NCI-H2107 treated with DMSO at 0.1 percent for 48 hours (cell line): ENCODE data around the gene SHOX.
"Not testable (repeated sequence)": the region's sequence is repeated elsewhere in the genome, so short reads cannot be mapped to it uniquely, and the experiment has no call there.

Source experiments
- DNase-seq: peaks from one replicate; lab custom pipeline; 2025; ENCODE audit not compliant: unreplicated experiment; lab: John Stamatoyannopoulos, UW

SHOX gene

DNA sequence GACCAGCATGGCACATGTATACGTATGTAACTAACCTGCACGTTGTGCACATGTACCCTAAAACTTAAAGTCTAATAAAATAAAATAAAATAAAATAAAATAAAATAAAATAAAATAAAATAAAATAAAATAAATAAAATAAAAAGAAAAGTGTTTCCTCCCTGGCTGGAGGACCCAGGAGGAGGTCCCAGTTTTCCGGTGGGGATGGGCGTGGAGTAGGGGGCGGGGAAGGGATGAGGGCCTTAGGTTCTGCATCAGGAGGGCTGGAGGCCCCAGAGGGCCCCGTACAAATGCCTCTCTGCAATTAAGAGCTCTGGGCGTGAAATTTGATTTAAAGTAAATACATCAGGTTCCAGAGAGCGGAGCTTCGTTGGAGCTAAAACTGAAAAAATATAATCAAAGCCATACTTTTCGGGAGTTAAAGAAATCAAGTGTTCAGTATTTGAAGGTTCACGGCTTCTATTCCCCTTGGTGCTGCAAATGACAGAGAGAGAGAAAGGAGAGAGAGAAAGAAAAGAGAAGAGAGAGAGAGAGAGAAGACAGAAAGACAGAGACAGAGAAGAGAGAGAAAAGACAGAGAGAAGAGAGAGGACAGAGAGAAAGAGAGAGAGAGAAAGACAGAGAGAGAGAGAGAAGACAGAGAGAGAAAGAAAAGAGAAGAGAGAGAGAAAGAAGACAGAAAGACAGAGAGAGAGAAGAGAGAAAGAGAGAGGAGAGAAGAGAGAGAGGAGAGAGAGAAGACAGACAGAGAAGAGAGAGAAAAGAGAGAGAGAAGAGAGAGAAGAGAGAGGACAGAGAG lies 8.7 kb upstream of the SHOX start:
- no peak for DNase-seq

DNA sequence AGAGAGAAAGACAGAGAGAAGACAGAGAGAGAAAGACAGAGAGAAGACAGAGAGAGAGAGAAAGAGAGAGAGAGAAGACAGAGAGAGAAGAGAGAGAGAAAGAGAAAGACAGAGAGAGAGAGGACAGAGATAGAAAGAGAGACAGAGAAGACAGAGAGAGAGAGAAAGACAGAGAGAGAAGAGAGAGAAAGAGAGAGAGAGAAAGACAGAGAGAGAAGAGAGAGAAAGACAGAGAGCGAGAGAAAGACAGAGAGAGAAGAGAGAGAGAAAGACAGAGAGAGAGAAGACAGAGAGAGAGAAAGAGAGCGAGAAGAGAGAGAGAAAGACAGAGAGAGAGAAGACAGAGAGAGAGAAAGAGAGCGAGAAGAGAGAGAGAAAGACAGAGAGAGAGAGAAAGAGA lies 7.8 kb upstream of the SHOX start:
- DNase-seq = not testable (repeated sequence)

- no peak for DNase-seq
Measured at GRCh38 chrX:623268-623598, 7.4 kb upstream of the SHOX start.

- no peak for DNase-seq
Measured at GRCh38 chrX:623599-624315, 6.8 kb upstream of the SHOX start.

- DNase-seq = no peak
Measured at GRCh38 chrX:625137-625691, 5.4 kb upstream of the SHOX start.

GRCh38 chrX:626047-626446 lies 4.5 kb upstream of the SHOX start:
- DNase-seq = not testable (repeated sequence)

- DNase-seq = no peak
Measured at GRCh38 chrX:626745-627509, 3.7 kb upstream of the SHOX start.

GRCh38 chrX:627510-627981 lies 3.0 kb upstream of the SHOX start:
- no peak for DNase-seq

DNA sequence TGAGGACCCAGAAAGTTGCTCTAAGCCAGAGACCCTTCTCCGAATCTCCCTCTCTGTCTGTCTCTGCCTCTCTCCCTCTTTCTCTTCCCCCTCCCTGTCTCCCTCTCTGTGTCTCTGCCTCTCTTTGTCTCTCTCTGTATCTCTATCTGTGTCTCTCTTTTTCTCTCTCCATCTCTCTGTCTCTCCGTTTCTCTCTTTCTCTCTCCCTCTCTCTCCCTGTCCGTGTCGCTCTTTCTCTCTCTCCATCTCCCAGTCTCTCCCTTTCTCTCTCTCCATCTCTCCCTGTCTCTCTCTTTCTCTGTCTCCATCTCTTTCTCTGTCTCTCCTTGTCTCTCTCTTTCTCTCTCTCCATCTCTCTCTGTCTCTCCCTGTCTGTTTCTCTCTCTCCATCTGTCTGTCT lies 2.6 kb upstream of the SHOX start:
- DNase-seq = no peak

DNA sequence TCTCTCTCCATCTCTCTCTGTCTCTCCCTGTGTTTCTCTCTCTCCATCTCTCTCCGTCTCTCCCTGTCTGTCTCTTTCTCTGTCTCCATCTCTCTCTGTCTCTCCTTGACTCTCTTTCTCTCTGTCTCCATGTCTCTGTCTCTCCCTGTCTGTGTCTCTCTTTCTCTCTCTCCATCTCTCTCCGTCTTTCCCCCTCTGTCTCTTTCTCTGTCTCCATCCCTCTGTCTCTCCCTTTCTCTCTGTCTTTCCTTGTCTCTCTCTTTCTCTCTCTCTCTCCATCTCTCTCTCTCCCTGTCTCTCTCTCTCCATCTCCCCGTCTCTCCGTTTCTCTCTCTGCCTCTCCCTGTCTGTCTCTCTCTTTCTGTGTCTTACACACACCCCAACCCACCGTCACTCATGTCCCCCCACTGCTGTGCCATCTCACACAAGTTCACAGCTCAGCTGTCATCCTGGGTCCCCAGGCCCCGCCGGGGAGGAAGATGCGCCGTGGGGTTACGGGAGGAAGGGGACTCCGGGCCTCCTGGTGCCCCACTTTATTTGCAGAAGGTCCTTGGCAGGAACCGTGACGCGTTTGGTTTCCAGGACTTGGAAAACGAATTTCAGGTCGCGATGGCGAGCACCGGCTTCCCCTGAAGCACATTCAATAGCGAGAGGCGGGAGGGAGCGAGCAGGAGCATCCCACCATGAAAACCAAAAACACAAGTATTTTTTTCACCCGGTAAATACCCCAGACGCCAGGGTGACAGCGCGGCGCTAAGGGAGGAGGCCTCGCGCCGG lies 1.2 kb upstream of the SHOX start:
- DNase-seq = no peak

DNA sequence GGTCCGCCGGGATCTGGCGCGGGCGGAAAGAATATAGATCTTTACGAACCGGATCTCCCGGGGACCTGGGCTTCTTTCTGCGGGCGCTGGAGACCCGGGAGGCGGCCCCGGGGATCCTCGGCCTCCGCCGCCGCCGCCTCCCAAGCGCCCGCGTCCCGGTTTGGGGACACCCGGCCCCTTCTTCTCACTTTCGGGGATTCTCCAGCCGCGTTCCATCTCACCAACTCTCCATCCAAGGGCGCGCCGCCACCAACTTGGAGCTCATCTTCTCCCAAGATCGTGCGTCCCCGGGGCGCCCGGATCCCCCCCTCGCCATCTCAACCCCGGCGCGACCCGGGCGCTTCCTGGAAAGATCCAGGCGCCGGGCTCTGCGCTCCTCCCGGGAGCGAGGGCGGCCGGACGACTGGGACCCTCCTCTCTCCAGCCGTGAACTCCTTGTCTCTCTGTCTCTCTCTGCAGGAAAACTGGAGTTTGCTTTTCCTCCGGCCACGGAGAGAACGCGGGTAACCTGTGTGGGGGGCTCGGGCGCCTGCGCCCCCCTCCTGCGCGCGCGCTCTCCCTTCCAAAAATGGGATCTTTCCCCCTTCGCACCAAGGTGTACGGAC lies 482 bp upstream of the SHOX start:
- DNase-seq = no peak

DNA sequence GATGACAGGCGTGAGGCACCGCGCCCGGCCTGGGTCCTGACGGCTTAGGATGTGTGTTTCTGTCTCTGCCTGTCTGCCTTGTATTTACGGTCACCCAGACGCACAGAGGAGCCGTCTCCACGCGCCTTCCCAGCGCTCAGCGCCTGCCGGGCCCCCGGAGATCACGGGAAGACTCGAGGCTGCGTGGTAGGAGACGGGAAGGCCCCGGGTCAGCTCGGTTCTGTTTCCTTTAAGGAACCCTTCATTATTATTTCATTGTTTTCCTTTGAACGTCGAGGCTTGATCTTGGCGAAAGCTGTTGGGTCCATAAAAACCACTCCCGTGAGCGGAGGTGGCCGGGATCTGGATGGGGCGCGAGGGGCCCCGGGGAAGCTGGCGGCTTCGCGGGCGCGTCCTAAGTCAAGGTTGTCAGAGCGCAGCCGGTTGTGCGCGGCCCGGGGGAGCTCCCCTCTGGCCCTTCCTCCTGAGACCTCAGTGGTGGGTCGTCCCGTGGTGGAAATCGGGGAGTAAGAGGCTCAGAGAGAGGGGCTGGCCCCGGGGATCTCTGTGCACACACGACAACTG lies 1.3 kb downstream of the SHOX start:
- no peak for DNase-seq

DNA sequence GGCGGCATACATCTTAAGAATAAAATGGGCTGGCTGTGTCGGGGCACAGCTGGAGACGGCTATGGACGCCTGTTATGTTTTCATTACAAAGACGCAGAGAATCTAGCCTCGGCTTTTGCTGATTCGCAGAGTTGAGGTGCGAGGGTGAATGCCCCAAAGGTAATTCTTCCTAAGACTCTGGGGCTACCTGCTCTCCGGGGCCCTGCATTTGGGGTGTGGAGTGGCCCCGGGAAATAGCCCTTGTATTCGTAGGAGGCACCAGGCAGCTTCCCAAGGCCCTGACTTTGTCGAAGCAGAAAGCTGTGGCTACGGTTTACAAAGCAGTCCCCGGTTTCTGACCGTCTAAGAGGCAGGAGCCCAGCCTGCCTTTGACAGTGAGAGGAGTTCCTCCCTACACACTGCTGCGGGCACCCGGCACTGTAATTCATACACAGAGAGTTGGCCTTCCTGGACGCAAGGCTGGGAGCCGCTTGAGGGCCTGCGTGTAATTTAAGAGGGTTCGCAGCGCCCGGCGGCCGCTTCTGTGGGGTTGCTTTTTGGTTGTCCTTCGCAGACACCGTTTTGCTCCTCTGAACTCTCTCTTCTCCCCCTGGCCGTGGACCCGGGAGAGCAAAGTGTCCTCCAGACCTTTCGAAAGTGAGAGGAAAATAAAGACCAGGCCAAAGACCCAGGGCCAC lies 1.9 kb downstream of the SHOX start:
- no peak for DNase-seq

- DNase-seq = no peak
Measured at GRCh38 chrX:633043-633984, 2.7 kb downstream of the SHOX start.

- no peak for DNase-seq
Measured at GRCh38 chrX:633985-634958, 3.7 kb downstream of the SHOX start.

DNA sequence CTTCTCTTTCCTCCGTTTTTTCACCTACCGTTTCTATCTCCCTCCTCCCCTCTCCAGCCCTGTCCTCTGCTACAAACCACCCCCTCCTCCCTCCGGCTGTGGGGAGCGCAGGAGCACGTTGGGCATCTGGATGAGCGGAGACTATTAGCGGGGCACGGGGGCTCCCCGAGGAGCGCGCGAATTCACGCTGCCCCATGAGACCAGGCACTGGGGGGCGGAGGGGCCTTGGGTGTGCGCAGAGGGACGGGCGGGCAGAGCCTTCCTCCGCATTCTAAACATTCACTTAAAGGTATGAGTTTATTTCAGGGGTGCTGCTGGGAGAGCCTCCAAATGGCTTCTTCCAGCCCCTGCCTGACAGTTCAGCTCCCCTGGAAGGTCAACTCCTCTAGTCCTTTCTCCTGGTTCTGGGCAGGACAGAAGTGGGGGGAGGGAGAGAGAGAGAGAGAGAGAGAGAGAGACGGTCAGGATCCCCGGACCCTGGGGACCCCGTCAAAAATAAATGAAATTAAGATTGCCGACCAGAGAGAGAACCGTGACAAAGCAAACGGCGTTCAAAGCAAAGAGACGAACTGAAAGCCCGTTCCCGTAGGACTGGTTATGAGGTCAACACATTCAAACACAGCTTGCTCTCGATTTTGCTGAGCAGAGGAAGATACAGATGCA lies 5.0 kb downstream of the SHOX start:
- DNase-seq = no peak
